ENCODE measurements around the gene HOXB6.

DNA sequence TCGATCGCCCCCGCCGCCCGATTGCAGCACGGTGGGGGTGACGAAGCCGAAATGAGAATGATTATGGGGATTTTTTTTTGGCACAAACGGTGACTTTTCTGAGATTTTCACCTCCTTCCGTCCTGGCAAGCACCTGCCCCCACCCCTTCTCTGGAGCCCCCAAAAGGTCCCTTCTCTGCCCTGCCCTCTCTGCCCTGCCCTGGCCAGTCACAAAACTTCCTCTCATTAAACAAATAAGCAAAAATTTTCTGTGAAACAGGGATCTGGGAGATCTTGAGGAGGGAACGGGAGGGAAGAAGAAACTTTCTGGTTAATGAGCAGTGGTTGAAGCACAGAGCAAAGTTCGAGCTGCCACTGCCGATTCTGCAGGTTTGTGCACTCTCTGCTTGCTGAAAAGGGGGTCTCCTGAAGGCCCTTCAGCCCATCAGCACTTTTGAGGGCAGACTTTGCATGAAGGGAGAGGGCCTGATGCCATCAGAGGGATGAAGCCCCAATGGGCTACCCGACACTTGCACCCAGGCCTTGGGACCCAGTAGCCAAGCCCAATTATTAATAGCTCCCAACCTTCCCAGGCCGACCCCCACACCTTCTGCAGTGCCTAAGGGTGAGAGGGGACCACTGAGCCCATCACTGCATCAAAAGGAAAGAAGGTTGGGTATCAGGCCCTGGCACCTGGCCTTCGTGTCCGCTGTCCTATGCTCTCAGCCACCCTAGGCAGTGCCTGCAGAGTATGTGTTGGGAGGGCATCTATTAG is 11.4 kb upstream of the HOXB6 start:
- TF ChIP-seq, protein P1, sequence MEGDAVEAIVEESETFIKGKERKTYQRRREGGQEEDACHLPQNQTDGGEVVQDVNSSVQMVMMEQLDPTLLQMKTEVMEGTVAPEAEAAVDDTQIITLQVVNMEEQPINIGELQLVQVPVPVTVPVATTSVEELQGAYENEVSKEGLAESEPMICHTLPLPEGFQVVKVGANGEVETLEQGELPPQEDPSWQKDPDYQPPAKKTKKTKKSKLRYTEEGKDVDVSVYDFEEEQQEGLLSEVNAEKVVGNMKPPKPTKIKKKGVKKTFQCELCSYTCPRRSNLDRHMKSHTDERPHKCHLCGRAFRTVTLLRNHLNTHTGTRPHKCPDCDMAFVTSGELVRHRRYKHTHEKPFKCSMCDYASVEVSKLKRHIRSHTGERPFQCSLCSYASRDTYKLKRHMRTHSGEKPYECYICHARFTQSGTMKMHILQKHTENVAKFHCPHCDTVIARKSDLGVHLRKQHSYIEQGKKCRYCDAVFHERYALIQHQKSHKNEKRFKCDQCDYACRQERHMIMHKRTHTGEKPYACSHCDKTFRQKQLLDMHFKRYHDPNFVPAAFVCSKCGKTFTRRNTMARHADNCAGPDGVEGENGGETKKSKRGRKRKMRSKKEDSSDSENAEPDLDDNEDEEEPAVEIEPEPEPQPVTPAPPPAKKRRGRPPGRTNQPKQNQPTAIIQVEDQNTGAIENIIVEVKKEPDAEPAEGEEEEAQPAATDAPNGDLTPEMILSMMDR (conservative IDR thresholded peaks at IDR 0.05) = no peak
- TF ChIP-seq ZFX (IDR thresholded peaks at IDR 0.05) = no peak

All from C4-2B (cell line).